ENCODE measurements around the gene PHF2. TPM values are rescaled to one million over a fixed set of nuclear protein-coding genes. Genes with fewer than 3 reads are reported as not detected.
A peak's percentile ranks its signal among the peaks of the same experiment; 100 is the strongest.

PHF2 gene
- total RNA-seq, 2 experiments from 2014 or later, result 25.5 to 26.8 TPM

DNA sequence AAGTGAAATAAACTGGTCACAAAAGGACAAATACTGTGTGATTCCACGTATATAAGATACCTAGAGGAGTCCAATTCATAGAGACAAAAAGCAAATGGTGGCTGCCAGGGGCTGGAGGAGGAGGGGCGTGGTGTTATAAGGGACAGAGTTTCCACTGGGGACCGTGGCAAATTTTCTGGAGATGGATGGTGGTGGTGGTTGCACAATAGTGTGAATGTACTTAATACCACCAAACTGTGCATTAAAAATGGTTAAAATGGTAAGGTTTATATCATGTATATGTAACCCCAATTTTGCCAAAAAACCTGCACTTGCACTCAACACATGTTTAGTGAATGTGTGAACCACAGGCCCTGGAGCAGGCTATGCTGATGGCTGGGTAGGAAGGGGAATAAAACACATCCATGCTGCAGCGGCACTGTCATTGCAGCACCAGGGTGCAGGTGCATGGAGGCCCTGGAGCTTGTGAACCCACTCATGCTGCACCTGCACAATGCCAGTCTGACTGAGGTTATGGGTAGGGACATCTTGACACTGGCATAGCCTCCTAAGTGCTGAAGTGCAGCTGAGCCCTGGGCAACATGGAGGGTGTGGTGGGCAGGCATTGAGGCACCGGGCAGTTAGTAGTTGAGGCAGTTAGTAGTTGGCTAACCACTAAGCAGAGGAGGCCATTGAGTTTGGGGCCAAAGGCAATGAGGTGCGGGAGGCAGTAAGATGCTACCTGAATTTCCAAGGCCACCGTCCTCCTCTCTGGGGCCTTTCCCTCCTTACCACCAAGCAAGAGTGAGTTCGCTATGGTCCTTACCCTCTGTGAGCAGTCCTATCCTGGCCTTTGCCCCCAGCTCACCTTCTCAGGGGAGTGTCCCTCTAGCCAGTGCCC, 3.5 kb upstream of the PHF2 start:
- peak; percentile 15 for DNase-seq
- Mint-ChIP-seq H3K27ac (no peak overlapping the region), H3K4me1 (peaks cover 19% of the 10 kb centered on the region), H3K27me3 (no peaks in the 10 kb centered on the region), H3K36me3 (ENCODE audit: low read depth) (peaks cover 14% of the 10 kb centered on the region), H3K4me3 (no peak overlapping the region), H3K9me3 (peaks cover 9% of the 10 kb centered on the region)
- ChIA-PET CTCF (no interaction called here), POLR2A (no interaction called here)

DNA sequence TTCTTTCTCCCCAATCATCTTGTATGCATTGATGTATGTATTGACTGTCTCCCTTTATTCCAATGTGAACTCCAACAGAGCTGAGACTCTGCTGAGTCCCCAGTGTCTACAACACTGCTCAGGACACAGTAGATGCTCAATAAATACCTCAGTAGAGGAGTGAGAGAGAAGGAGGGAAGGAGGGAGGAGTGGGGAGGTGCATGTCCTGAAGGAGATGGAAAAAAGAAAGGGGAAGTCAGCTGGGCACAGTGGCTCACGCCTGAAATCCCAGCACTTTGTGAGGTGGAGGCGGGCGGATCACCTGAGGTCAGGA, 2.9 kb upstream of the PHF2 start:
- no peak for DNase-seq
- ChIA-PET POLR2A (no interaction called here), CTCF (no interaction called here)
- H3K9me3 Mint-ChIP-seq, result peaks cover 9% of the 10 kb centered on the region
- peaks cover 24% of the 10 kb centered on the region for H3K4me1 Mint-ChIP-seq
- no peaks in the 10 kb centered on the region for H3K27me3 Mint-ChIP-seq
- H3K27ac Mint-ChIP-seq, result no peak overlapping the region
- peaks cover 14% of the 10 kb centered on the region for H3K36me3 Mint-ChIP-seq (ENCODE audit: low read depth)
- H3K4me3 Mint-ChIP-seq, result no peak overlapping the region

DNA sequence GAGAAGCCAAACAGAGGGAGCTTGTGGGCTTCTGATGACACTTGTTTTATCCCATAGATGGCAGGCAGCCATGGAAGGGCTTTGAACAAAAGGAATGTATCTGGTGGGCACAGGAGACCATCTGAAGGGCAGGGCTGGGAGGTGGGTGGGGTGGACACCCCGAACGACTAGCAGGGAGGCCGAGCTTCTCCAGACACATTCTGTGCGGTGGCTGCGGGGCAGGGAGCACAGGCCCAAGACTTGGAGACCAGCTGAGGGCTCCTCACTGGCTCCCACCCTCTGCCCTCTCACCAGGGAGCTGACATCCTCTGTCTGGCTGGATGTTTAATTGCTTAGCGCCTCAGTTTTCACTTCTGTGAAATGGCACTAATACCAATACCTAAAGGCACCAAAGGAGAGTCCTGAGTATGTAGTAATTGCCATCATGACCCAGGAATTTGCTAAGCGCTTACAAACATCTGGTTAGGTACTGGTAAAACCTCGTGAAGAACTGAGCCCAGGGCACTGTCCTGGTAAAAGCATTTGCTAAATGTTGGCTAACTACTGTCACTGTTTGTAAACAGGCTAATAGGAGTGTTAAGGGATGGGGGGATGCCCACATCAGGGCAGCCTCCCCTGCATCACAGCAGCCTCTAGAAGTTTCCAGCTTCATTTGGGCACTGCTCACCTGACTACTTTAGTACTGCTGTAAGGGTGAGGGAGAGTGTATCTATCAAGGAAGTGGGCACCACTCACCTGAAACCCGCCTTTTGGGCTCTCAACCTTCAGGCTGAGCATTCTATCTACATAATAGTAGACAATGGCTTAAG, 2.1 kb upstream of the PHF2 start:
- Mint-ChIP-seq H3K27me3 (no peaks in the 10 kb centered on the region), H3K4me1 (peaks cover 29% of the 10 kb centered on the region), H3K9me3 (peaks cover 9% of the 10 kb centered on the region), H3K4me3 (peak overlapping the region; percentile 41), H3K27ac (peak overlapping the region; percentile 21), H3K36me3 (ENCODE audit: low read depth) (peaks cover 14% of the 10 kb centered on the region)
- POLR2A ChIA-PET, result interaction anchor here (1.2 to 4.1 kb wide), 2 partner anchors 8 to 121 kb away, joined by 3 to 45 read pairs; partner anchors contain the start of gene FAM120AOS
- peak; percentile 14 for DNase-seq
- CTCF ChIA-PET, result no interaction called here

DNA sequence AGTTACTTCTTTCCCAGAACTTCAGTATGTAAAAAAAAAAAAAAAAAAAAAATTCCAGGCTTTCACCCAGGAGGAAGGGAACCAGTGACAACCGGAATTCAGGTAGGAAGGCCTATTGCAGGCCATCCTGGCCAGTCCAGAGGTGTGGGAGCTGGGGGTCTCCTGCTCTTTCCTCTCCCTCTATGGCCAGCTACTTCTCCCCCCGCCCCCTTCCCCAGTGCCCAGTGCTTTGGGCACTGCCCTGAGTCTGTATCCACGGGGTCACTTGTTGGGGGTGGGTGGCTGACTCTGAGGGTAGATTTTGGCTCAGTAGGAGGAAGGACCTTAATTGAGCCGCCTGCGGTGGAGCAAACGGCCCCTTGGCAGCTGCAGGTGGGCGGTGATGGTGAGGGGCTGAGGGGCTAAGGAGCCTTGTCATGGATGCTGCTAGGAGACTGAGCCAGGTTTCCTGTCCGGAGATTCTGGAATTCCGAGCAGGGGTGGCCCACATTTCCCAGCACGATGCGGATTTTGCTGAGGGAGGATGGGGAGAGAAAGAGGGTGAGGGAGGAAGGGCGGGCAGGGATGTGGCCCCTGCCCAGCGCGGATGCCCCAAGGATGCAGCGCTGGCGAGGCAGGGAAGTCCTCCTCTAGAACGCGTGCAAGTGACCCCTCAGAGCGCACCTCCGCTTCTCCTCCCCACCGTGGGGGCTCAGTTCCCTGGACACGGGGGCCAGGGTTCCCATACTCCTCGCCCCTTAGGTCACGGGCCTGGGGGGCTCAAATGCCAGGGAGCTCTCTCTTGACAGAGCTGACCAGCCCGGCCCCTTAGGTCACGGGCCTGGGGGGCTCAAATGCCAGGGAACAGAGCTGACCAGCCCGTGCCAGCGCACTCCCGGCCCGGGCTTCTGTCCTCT, 1.2 kb upstream of the PHF2 start:
- DNase-seq, result no peak
- peak overlapping the region; percentile 90 for H3K27ac Mint-ChIP-seq
- no peaks in the 10 kb centered on the region for H3K27me3 Mint-ChIP-seq
- H3K4me1 Mint-ChIP-seq, result peaks cover 29% of the 10 kb centered on the region
- H3K9me3 Mint-ChIP-seq, result peaks cover 9% of the 10 kb centered on the region
- ChIA-PET POLR2A (interaction anchor here (0.5 to 4.1 kb wide), 4 partner anchors 9 to 122 kb away, joined by 3 to 45 read pairs (median 3); partner anchors contain the start of gene FAM120AOS), CTCF (interaction anchor here (1.0 to 1.5 kb wide), 2 partner anchors 9 to 121 kb away, joined by 3 to 11 read pairs; partner anchors contain the start of gene FAM120AOS)
- H3K4me3 Mint-ChIP-seq, result peak overlapping the region; percentile 78
- H3K36me3 Mint-ChIP-seq (ENCODE audit: low read depth), result peaks cover 13% of the 10 kb centered on the region

DNA sequence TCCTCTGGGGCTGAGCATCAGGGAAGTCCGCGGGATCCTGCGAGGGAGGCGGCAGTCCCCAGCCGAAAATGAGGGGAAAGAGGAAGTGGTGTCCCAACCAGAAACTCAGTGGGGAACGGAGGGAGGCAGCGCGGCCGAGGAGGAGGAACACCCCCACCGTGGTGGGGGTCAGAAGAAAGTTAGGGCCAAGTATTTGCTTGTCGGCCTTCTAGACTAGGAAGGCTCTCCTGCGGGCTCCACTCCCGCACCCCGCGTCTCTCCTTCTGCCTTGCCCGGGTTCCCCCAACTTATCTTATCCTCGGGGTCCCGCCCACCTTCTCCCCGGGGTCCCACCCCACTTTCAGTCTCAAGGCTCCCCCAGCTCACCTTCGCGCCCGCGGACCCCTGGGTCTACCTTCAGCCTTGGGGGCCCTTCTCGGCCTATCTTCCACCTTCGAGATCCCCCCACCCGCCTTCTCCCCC, 557 bp upstream of the PHF2 start:
- Mint-ChIP-seq H3K9me3 (peaks cover 5% of the 10 kb centered on the region), H3K36me3 (ENCODE audit: low read depth) (peaks cover 8% of the 10 kb centered on the region), H3K4me1 (peaks cover 29% of the 10 kb centered on the region), H3K4me3 (peak overlapping the region; percentile 78), H3K27ac (peak overlapping the region; percentile 90), H3K27me3 (no peaks in the 10 kb centered on the region)
- peak; percentile 64 for DNase-seq
- CTCF ChIA-PET, result interaction anchor here (1.0 to 1.5 kb wide), 2 partner anchors 9 to 122 kb away, joined by 3 to 11 read pairs; partner anchors contain the start of gene FAM120AOS
- POLR2A ChIA-PET, result interaction anchor here (0.5 to 4.1 kb wide), 3 partner anchors 9 to 123 kb away, joined by 3 to 45 read pairs (median 3); partner anchors contain the start of gene FAM120AOS

DNA sequence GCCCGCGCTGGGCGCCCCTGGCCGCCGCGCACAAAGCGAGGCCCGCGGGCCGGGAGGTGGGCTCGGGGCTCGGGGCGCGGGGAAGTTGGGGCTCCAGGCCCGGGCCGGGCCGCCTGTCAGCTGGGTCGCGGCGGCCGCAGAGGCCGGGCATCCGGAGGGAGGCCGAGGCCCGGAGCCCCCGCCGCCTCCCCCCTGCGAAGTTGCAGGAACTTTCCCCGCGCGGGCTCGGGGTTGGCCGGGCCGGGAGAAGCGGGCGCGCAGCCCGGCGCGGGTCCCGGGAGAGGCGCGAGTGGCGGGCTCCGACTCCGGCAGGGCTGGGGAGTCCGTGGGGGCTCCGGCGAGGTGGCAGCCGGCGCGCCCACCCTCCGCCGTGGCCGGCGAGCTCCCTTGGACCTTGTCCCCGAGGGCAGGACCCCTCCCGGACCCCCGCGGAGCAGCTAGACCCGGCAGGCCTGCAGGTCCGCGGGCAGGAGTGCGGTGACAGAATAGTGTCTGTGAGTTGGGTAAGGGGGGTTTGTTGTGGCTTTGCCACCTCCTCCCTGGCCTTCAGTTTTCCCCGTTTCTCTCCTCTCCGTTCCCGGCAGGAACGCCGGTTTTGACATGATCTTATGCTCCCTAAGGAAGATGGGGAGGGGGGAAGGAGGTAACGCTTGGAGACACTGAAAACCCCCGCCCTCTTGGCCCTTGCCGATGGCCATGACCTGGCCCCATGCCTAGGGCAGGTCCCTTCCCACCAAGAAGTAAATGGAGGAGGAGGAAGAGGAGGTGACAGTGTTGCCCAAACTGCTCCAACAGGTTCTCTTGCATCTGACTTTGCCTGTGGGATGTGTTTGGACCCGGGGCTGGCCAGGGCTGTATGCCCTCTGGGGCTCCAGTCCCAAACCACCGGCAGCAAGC, 942 bp downstream of the PHF2 start:
- H3K4me3 Mint-ChIP-seq, result peak overlapping the region; percentile 80
- no peaks in the 10 kb centered on the region for H3K9me3 Mint-ChIP-seq
- peak; percentile 38 for DNase-seq
- peaks cover 3% of the 10 kb centered on the region for H3K36me3 Mint-ChIP-seq (ENCODE audit: low read depth)
- ChIA-PET CTCF (no interaction called here), POLR2A (interaction anchor here (0.6 to 4.1 kb wide), 5 partner anchors 9 to 124 kb away, joined by 3 to 45 read pairs (median 3); partner anchors contain the start of gene FAM120AOS)
- H3K27ac Mint-ChIP-seq, result peak overlapping the region; percentile 80
- H3K27me3 Mint-ChIP-seq, result no peaks in the 10 kb centered on the region
- H3K4me1 Mint-ChIP-seq, result peaks cover 29% of the 10 kb centered on the region

DNA sequence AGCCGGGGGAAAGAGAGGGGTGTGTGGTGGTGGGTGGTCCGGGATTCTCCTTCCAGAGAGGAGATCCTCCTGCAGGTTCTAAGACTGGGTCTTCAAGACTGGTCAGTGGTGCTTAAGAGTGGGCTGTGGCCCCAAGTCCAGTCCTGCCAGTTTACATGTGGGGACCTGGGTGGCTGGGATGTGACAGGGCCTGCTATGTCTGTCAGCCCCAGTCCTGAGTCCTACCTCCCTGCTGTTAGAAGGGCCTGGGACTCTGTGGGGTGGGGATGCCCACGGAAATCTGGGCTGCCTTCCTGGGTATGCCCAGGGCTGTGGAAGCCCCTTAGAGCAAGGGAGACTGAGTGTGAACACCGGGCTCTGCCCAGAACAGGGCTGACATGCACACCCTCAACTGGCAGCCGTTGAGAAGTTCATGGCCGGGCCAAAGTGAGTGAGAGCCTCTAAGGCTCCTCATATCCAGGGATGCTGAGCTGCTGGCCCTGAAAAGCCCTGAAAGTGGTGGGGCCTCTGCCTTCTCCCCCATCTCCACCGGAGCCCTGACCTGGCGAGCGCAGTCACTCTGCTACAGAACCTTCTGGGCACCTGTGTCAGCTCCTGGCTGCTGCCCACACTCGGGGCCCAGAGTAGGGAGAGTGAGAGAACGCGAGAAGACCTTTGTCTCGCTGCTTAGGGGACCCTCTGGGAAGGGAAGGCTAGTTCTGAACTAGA, 1.7 kb downstream of the PHF2 start:
- H3K4me1 Mint-ChIP-seq, result peaks cover 27% of the 10 kb centered on the region
- peaks cover 6% of the 10 kb centered on the region for H3K36me3 Mint-ChIP-seq (ENCODE audit: low read depth)
- peak overlapping the region; percentile 80 for H3K4me3 Mint-ChIP-seq
- H3K27ac Mint-ChIP-seq, result peak overlapping the region; percentile 80
- CTCF ChIA-PET, result interaction anchor here (0.9 kb wide), 1 partner anchor 12 kb away, joined by 5 read pairs; no protein-coding TSS in a partner anchor
- POLR2A ChIA-PET, result interaction anchor here (0.6 to 1.2 kb wide), 6 partner anchors 11 to 124 kb away, joined by 3 to 10 read pairs (median 3); partner anchors contain the start of gene FAM120AOS
- no peaks in the 10 kb centered on the region for H3K27me3 Mint-ChIP-seq
- peaks cover 3% of the 10 kb centered on the region for H3K9me3 Mint-ChIP-seq
- DNase-seq, result peak; percentile 17

DNA sequence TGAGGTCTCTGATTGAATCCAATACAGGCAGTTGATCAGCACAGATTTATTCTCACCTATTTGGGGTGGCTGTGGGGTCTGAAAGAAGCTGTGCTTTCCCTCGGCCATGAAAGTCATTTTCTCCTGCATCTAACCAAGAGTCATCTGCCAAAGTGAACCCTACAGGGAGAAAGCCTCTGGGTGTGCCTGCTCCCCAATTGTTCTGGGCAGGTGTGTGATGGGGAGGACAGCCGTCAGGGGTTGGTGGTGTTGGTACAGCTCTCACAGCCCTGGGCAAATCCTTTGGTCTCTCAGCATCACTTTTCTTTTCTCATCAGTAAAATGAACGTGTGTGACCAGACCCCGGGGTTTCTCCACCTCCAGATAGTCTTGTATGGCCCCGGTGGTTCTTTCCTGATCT, 2.5 kb downstream of the PHF2 start:
- Mint-ChIP-seq H3K4me3 (peak overlapping the region; percentile 80), H3K4me1 (peaks cover 27% of the 10 kb centered on the region), H3K36me3 (ENCODE audit: low read depth) (peaks cover 8% of the 10 kb centered on the region), H3K27ac (no peak overlapping the region), H3K27me3 (no peaks in the 10 kb centered on the region), H3K9me3 (peaks cover 5% of the 10 kb centered on the region)
- peak; percentile 7 for DNase-seq
- POLR2A ChIA-PET, result interaction anchor here (0.6 to 1.2 kb wide), 4 partner anchors 12 to 125 kb away, joined by 3 to 10 read pairs (median 4); partner anchors contain the start of gene FAM120AOS
- CTCF ChIA-PET, result interaction anchor here (0.9 kb wide), 1 partner anchor 12 kb away, joined by 5 read pairs; no protein-coding TSS in a partner anchor

DNA sequence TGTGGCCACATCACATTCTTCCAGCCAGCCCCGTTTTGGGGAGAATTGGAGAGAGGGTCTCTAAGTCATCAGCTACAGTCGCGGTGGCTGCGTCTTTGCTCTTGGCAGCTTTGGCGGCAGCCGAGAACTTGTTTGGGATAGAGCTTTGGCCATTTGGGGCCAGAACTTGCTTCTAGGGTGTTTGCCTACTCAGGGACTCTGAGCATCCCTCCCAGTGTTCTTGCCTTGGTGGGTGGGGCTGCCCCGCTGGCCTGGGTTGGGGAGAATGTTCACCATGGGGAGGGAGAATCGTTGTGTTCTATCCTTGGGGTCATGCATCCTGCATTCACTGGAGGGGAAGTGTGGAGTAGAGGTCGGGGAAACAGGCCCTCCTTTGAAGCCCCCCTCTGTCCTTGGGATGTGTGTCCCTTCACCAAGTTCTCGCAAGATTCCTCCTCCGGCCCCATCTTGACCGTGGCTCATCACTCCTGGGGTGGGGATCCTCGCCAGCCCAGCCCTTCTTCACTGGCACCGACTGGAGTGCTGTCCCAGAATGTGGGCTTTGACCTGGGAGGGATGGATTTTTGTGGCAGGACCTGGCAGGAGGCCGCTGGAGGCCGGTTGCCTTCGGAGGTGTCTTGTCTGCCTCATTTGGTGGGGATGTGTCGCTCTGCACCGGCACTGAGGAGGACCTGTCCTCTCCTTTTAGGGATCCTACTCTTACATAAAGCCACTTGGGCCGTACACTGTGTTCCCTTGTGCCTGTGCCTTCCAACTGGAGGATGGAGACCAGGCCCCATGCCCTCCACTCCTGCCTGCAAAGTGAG, 3.5 kb downstream of the PHF2 start:
- H3K27ac Mint-ChIP-seq, result no peak overlapping the region
- peaks cover 11% of the 10 kb centered on the region for H3K9me3 Mint-ChIP-seq
- peaks cover 22% of the 10 kb centered on the region for H3K4me1 Mint-ChIP-seq
- ChIA-PET CTCF (interaction anchor here (2.0 kb wide), 1 partner anchor 14 kb away, joined by 5 read pairs; no protein-coding TSS in a partner anchor), POLR2A (interaction anchor here (3.6 kb wide), 1 partner anchor 13 kb away, joined by 14 read pairs; no protein-coding TSS in a partner anchor)
- no peak overlapping the region for H3K4me3 Mint-ChIP-seq
- H3K36me3 Mint-ChIP-seq (ENCODE audit: low read depth), result peaks cover 12% of the 10 kb centered on the region
- H3K27me3 Mint-ChIP-seq, result no peaks in the 10 kb centered on the region
- peak; percentile 12 for DNase-seq
